ENCODE measurements around the gene PTPRT. TPM values are rescaled to one million over a fixed set of nuclear protein-coding genes. Genes with fewer than 3 reads are reported as not detected.

Gene PTPRT
- total and polyA plus RNA-seq, 11 donors: 0.04 to 2.5 (median 0.25) TPM; not detected in 2

DNA sequence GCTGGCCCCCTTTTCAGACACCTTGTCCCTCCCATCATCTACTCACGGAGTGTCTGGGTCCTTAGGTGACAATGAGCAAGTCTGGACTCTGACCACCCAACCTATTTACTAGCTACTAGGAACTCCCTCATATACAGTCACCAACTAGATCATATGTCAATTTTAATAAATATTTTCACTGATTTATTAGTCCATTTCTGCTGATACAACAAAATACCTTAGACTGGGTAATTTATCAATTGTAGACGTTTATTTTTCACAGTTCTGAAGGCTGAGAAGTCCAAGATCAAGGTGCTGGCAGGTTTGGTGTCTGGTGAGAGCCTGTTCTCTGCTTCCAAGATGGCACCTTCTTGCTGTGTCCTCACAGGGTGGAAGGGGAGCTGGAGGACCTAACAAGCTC lies 229.7 kb downstream of the PTPRT start:
- H3K4me1 ChIP-seq: no peaks in the 10 kb centered on the region
- no peak for ATAC-seq
- TF ChIP-seq POLR2A (IDR thresholded peaks at IDR 0.05): no peak
- TF ChIP-seq, protein P1, sequence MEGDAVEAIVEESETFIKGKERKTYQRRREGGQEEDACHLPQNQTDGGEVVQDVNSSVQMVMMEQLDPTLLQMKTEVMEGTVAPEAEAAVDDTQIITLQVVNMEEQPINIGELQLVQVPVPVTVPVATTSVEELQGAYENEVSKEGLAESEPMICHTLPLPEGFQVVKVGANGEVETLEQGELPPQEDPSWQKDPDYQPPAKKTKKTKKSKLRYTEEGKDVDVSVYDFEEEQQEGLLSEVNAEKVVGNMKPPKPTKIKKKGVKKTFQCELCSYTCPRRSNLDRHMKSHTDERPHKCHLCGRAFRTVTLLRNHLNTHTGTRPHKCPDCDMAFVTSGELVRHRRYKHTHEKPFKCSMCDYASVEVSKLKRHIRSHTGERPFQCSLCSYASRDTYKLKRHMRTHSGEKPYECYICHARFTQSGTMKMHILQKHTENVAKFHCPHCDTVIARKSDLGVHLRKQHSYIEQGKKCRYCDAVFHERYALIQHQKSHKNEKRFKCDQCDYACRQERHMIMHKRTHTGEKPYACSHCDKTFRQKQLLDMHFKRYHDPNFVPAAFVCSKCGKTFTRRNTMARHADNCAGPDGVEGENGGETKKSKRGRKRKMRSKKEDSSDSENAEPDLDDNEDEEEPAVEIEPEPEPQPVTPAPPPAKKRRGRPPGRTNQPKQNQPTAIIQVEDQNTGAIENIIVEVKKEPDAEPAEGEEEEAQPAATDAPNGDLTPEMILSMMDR (IDR thresholded peaks at IDR 0.05): no peak
- peaks cover 0 to 3% (median 0%) of the 10 kb centered on the region in 9 donors for H3K27me3 ChIP-seq
- WGBS, 4 donors: 67 to 84% (median 68%) methylated on average over 2 of the region's 2 CpGs
- DNase-seq: no peak
- intact Hi-C loops (cut with DNase I): no loop called here
- no peak overlapping the region for H3K4me3 ChIP-seq
- H3K36me3 ChIP-seq: no peaks in the 10 kb centered on the region
- H3K9me3 ChIP-seq: peaks cover 0 to 4% (median 0%) of the 10 kb centered on the region in 12 donors
- H3K27ac ChIP-seq: no peak overlapping the region

DNA sequence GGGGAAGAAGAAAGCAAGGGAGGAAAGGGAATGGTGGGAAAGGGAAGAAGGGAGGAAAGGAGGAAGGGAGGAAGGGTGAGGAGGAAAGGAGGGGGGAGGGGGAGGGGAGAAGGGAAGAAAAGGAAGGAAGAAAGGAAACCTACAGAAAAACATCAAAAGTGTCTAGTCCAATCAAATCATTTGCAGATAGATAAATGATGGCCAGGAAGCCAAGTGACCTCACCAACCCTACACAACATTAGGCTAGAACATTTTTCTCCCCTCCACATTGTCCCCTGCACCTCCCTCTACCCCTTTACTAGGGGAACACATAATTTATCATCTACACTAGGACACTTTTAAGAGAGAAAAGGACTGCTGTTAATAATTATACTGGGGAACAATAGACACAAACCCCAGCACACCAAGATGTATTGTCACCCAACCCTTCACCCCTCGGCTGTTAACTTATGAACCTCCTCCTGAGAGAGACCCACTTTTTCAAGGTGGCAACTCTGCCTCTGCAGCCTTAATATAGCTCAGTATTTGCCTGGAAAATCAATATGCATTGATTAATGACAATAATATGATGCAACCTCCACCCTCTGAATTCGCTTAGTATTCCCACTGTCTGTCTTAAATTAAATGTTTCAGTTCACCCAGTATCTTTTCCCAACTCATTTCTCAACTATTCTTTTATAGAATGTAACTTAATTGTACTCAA lies 231.2 kb downstream of the PTPRT start:
- WGBS, 4 donors: 83 to 91% (median 88%) methylated on average over 2 of the region's 2 CpGs
- TF ChIP-seq, protein P1 (IDR thresholded peaks at IDR 0.05): no peak
- TF ChIP-seq POLR2A (IDR thresholded peaks at IDR 0.05): no peak
- H3K27ac ChIP-seq: no peak overlapping the region
- H3K9me3 ChIP-seq: peaks cover 0 to 4% (median 0%) of the 10 kb centered on the region in 12 donors
- no peak for DNase-seq
- peaks cover 0 to 3% (median 0%) of the 10 kb centered on the region in 9 donors for H3K27me3 ChIP-seq
- H3K4me3 ChIP-seq: no peak overlapping the region
- intact Hi-C loops (cut with DNase I): no loop called here
- no peaks in the 10 kb centered on the region for H3K36me3 ChIP-seq
- no peak for ATAC-seq
- H3K4me1 ChIP-seq: no peaks in the 10 kb centered on the region

DNA sequence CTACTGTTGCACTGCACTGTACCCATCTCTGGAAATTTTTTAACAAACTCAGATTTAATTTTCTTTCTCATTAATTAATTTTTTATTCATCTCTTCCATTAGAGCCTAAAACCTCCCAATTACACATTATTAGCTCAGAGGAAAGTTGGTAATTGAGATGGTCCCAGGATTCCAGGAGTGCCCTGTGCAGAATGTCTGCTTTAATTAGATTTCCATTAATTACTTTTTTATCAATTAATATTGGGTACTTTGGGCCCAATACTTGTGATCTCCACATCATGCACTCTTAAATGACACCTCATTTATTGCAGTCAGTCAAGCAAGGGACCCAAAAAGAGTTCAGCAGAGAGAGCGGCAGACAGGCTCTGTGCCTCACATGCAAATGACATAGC lies 232.0 kb downstream of the PTPRT start:
- peaks cover 0 to 3% (median 0%) of the 10 kb centered on the region in 9 donors for H3K27me3 ChIP-seq
- ATAC-seq: no peak
- H3K36me3 ChIP-seq: no peaks in the 10 kb centered on the region

DNA sequence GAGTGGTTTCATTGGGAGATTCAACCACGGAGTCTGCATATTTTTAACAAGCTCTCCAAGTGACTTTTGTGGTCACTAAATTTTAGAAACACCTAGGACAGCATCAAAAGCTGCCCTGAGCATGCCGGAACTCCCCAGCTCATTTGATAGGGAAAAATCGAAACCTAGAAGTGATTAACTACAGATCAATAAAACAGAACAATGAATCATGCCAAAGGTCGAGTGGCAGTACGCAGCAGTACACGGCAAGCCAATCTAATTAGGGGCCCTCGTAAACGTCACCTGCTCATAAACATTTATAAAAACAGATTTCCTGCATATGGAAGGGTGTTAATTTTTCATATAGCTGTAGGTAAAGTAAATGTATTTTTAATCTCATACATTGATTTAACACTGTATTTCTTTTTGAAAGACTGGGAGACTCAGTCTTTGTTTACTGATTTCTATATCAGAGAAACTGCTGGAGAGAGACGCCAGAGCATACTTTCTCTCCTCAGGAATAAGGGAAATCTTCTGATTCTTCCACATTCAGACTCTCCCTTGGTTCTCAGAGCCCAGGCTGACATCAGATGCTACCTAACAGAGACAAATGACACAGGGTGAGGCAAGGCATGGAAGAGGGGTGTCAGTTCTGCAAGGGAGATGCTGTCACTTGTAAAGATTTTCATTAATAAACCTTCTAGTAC lies 232.5 kb downstream of the PTPRT start:
- DNase-seq (no peak), ATAC-seq (no peak)
- Histone ChIP-seq H3K27ac (no peak overlapping the region), H3K4me3 (no peak overlapping the region), H3K36me3 (no peaks in the 10 kb centered on the region), H3K27me3 (peaks cover 0 to 3% (median 0%) of the 10 kb centered on the region in 9 donors), H3K9me3 (peaks cover 0 to 4% (median 0%) of the 10 kb centered on the region in 12 donors), H3K4me1 (no peaks in the 10 kb centered on the region)
- 72 to 83% (median 78%) methylated on average over 9 of the region's 9 CpGs for WGBS, 4 donors
- intact Hi-C loops (cut with DNase I): no loop called here
- TF ChIP-seq, protein P1 (IDR thresholded peaks at IDR 0.05): no peak
- TF ChIP-seq POLR2A (IDR thresholded peaks at IDR 0.05): no peak

More for the DNA sequence above, 232.0 kb downstream of the PTPRT start:
- intact Hi-C loops (cut with DNase I): no loop called here
- TF ChIP-seq POLR2A (IDR thresholded peaks at IDR 0.05): no peak
- TF ChIP-seq, protein P1 (IDR thresholded peaks at IDR 0.05): no peak
- WGBS, 4 donors: 85 to 91% (median 88%) methylated on average over 1 of the region's 1 CpG
- Histone ChIP-seq H3K27ac (no peak overlapping the region), H3K9me3 (peaks cover 0 to 4% (median 0%) of the 10 kb centered on the region in 12 donors), H3K4me1 (no peaks in the 10 kb centered on the region), H3K4me3 (no peak overlapping the region)
- DNase-seq: no peak
